NCI-H1048 (cell line): ENCODE results near the gene APOO.
"Not testable (repeated sequence)": the region's sequence is repeated elsewhere in the genome, so short reads cannot be mapped to it uniquely, and the experiment has no call there.

Experiments
- DNase-seq: peaks from one replicate; lab custom pipeline; 2025; lab: John Stamatoyannopoulos, UW

Gene APOO

GRCh38 chrX:23859238-23859637 is 48.5 kb downstream of the APOO start:
- DNase-seq, result not testable (repeated sequence)

- no peak for DNase-seq
Measured at GRCh38 chrX:23857935-23858334, 49.8 kb downstream of the APOO start.

- DNase-seq, result no peak
Measured at GRCh38 chrX:23857363-23857762, 50.4 kb downstream of the APOO start.

GRCh38 chrX:23855569-23855968 is 52.2 kb downstream of the APOO start:
- DNase-seq, result no peak

GRCh38 chrX:23854945-23855344 is 52.8 kb downstream of the APOO start:
- no peak for DNase-seq

- DNase-seq, result no peak
Measured at GRCh38 chrX:23854122-23854521, 53.6 kb downstream of the APOO start.

- no peak for DNase-seq
Measured at GRCh38 chrX:23851544-23851943, 56.2 kb downstream of the APOO start.

GRCh38 chrX:23849241-23849640 is 58.5 kb downstream of the APOO start:
- DNase-seq, result no peak

- DNase-seq, result no peak
Measured at GRCh38 chrX:23845351-23845817, 62.4 kb downstream of the APOO start.

- DNase-seq, result no peak
Measured at GRCh38 chrX:23844502-23845138, 63.1 kb downstream of the APOO start.

- no peak for DNase-seq
Measured at GRCh38 chrX:23841847-23842522, 65.8 kb downstream of the APOO start.

GRCh38 chrX:23840674-23841073 is 67.1 kb downstream of the APOO start:
- no peak for DNase-seq

GRCh38 chrX:23838953-23839352 is 68.8 kb downstream of the APOO start:
- no peak for DNase-seq

- DNase-seq, result no peak
Measured at GRCh38 chrX:23832721-23833120, 75.0 kb downstream of the APOO start.

GRCh38 chrX:23828881-23829280 is 78.9 kb downstream of the APOO start:
- no peak for DNase-seq

- DNase-seq, result no peak
Measured at GRCh38 chrX:23826653-23827052, 81.1 kb downstream of the APOO start.

GRCh38 chrX:23826216-23826615 is 81.5 kb downstream of the APOO start:
- DNase-seq, result no peak

- DNase-seq, result no peak
Measured at GRCh38 chrX:23825675-23826074, 82.1 kb downstream of the APOO start.

GRCh38 chrX:23822841-23823240 is 84.9 kb downstream of the APOO start:
- no peak for DNase-seq

GRCh38 chrX:23822397-23822796 is 85.3 kb downstream of the APOO start:
- peak; percentile 32 for DNase-seq

- no peak for DNase-seq
Measured at GRCh38 chrX:23821847-23822246, 85.9 kb downstream of the APOO start.

GRCh38 chrX:23820235-23820782 is 87.4 kb downstream of the APOO start:
- no peak for DNase-seq
